ENCODE results near the gene IQSEC3.

Gene IQSEC3

DNA sequence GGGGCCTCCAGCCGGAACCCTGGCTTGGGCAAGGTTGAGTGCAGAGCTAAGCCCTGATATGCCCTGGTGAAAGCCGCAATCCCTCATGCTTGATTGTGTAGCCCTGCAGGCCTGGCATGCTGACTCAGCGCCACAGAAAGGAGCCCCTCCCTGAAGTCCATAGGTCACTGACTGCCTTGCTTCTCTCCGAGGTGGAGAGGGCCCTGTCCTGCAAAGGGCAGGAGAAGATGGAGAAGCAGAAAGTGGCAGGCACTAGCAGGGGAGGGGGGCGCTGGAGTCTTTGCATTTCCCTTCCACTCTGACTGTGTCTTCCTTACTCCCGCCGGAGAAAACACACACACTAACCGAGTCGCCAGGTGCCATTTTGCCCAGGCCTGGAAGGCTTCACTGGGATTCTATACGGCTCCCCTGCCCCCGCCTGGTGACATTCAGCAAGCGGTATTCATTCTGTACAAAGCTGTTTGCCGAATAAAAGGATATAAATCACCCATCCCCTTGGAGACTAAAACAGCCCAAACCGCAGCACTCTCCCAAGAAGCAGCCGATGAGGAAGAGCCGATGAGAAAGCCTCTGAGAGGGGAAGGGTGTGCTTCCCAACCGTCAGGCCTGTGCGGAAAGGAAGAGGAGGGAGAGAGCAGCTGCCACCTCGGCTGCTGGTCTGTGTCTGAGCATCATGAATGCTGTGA, 77.5 kb downstream of the IQSEC3 start:
- no peak for DNase-seq (ENCODE audit: low read depth)
- TF ChIP-seq, protein P1, sequence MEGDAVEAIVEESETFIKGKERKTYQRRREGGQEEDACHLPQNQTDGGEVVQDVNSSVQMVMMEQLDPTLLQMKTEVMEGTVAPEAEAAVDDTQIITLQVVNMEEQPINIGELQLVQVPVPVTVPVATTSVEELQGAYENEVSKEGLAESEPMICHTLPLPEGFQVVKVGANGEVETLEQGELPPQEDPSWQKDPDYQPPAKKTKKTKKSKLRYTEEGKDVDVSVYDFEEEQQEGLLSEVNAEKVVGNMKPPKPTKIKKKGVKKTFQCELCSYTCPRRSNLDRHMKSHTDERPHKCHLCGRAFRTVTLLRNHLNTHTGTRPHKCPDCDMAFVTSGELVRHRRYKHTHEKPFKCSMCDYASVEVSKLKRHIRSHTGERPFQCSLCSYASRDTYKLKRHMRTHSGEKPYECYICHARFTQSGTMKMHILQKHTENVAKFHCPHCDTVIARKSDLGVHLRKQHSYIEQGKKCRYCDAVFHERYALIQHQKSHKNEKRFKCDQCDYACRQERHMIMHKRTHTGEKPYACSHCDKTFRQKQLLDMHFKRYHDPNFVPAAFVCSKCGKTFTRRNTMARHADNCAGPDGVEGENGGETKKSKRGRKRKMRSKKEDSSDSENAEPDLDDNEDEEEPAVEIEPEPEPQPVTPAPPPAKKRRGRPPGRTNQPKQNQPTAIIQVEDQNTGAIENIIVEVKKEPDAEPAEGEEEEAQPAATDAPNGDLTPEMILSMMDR (IDR thresholded peaks at IDR 0.05; ENCODE audit: insufficient read depth, low read depth, low read length, missing control alignments) = no peak
- no peak overlapping the region for H3K4me3 ChIP-seq (ENCODE audit: low read depth, low read length)

DNA sequence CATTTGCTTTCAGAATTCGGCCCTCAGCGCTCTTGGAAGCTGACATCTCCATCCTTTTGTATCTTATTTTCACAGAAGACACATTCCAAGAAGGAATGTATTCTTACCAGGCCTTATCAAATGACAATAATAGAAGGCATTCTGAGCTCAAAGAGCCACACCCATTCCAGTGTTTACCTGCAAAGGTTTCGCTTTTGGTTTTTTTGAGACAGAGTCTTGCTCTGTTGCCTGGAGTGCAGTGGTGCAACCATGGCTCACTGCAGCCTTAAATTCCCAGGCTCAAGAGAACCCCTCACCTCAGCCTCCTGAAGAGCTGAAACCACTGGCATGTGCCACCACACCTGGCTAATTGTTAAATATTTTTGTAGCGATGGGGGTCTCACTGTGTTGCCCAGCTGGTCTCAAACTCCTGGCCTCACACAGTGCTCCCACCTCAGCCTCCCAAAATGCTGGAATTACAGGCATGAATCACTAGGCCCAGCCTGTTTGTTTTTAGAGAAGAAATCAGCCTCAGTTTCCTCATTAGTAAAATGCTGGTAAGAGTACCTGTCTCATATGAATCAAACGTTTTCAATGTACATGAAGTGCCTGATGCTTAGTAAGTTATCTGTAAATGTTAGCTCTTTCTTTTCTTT, 78.2 kb downstream of the IQSEC3 start:
- H3K4me3 ChIP-seq (ENCODE audit: low read depth, low read length) = no peak overlapping the region

DNA sequence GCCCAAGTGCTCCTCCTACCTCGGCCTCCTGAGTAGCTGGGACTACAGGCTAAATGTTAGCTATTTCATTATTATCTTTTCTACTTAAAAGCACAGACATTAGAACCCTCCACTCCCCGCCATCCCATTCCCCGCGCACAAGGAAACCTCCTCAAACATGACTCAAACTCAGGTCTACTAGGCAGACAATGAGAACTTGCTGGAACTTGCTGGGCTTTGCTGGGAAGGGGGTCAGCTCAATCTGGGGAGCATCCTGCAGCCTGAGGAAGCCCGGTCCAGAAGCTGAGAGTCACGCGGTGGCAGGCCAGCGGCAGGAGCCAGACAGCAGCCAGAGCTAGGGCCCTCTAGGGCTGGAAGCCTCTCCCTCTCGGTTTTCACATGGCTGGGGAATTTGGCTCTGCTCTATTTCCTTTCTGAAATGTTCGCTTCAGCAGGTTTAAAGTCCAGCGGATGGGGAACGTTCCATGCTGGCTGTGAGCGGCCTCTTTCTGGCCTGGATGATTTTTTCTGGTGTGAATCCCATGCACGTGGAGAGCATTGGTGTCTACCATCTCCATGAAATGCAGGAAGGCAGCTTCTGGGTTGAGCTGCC, 78.9 kb downstream of the IQSEC3 start:
- TF ChIP-seq, protein P1 (IDR thresholded peaks at IDR 0.05; ENCODE audit: insufficient read depth, low read depth, low read length, missing control alignments) = no peak
- H3K4me3 ChIP-seq (ENCODE audit: low read depth, low read length) = no peak overlapping the region
- DNase-seq (ENCODE audit: low read depth) = no peak

More for the DNA sequence above, 78.2 kb downstream of the IQSEC3 start:
- DNase-seq (ENCODE audit: low read depth) = no peak
- TF ChIP-seq, protein P1 (IDR thresholded peaks at IDR 0.05; ENCODE audit: insufficient read depth, low read depth, low read length, missing control alignments) = no peak

DNA sequence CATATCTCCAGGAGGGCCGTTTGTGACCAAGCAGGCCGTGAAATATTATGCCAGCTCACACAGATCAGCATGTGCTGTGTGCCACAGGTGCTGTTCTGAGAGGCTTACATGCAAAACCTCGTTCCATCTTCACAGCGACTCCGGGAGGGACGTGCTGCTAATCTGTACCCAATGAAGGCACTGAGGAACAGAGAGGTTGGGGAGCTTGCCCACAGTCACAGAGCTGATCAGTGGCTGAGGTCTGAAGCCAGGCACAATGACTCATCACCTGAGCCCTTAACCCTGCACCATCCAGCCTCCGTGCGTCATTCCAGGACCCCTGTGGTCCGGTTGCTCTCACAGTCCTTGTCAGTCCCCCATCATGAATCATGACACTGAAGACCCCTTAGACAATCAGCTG, 80.7 kb downstream of the IQSEC3 start:
- TF ChIP-seq, protein P1 (IDR thresholded peaks at IDR 0.05; ENCODE audit: insufficient read depth, low read depth, low read length, missing control alignments) = no peak
- no peak for DNase-seq (ENCODE audit: low read depth)
- no peak overlapping the region for H3K4me3 ChIP-seq (ENCODE audit: low read depth, low read length)

DNA sequence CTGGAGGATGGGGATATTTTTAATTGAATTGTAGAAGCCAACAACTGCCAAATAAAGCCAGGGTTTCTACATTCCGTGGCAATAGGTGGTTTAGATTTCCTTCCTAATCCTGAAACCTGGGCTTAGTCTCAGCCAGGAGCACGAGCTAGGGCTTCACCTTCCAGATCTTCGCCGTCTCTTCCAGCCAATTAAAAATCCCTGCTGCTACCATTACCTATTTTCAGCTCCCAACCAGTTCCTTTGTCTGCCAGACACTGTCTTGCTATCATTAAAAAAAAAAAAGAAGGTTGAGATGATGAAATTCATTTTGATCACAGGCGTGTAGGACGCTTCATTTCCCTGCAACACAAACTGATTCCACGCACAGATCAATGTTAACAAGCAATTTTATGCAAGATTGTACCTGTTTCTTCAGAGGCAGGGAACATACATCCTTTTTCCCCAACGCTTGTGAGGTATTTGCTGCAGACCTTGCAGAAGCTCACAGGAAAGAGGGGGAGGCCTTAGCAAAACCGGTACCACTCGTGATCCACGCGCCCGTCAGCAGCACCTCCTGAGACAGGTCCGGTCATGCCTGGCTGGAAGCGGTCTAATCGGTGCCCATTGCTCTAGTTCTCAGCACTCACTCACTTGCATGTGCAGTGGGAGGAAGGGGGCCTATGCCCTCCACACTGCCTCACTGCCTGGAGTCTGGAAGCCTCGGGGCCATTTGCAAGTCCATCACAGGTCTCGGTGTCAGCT, 82.3 kb downstream of the IQSEC3 start:
- TF ChIP-seq, protein P1 (IDR thresholded peaks at IDR 0.05; ENCODE audit: insufficient read depth, low read depth, low read length, missing control alignments) = no peak
- no peak for DNase-seq (ENCODE audit: low read depth)
- H3K4me3 ChIP-seq (ENCODE audit: low read depth, low read length) = no peak overlapping the region

DNA sequence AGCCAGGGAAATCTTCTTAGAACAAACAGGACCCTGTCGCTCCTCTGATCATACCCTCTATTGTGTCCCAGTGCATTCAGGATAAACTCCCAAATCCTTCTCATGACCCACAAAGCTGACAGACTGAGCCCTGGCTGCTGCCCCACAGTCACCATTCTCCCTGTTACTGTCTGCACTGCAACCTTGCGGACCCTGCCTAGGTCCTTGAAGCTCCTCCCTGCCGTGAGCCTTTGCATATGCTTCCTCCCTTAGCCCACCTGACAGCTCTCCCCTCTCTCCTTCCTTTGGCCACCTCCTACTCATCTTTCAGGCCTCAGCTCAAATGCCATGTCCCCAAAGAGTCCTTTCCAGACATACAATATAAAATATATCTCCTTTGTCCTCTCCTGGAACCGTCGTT, 85.0 kb downstream of the IQSEC3 start:
- DNase-seq (ENCODE audit: low read depth) = no peak
- TF ChIP-seq, protein P1 (IDR thresholded peaks at IDR 0.05; ENCODE audit: insufficient read depth, low read depth, low read length, missing control alignments) = no peak
- no peak overlapping the region for H3K4me3 ChIP-seq (ENCODE audit: low read depth, low read length)

Data from GM12865 (cell line).